Measurements from ENCODE around the gene NFAT5. TPM values are rescaled to one million over a fixed set of nuclear protein-coding genes. Genes with fewer than 3 reads are reported as not detected.

Gene NFAT5
- polyA plus RNA-seq, 3 donors, result 2.4 to 6.9 (median 2.5) TPM

GRCh38 chr16:69537706-69538080, 28.1 kb upstream of the NFAT5 start:
- H3K27ac ChIP-seq (ENCODE audit: low read depth in 1 of 2, low read length in 2 of 2), result no peak overlapping the region
- peaks cover 5 to 12% of the 10 kb centered on the region in 2 donors for H3K27me3 ChIP-seq (ENCODE audit: control insufficient read depth in 2 of 2, insufficient read depth in 2 of 2, low read length in 2 of 2)
- no peak overlapping the region for H2AFZ ChIP-seq (ENCODE audit: insufficient read depth, low read depth, low read length, poor library complexity, severe bottlenecking)
- no peaks in the 10 kb centered on the region for H3K79me2 ChIP-seq (ENCODE audit: insufficient read depth, low read length)
- peaks cover 35% of the 10 kb centered on the region for H3K4me1 Mint-ChIP-seq
- H3K9me3 ChIP-seq (replicated peaks in 1 of 2; ENCODE audit: control insufficient read depth in 1 of 2, insufficient read depth in 1 of 2, low read length in 2 of 2), result no peaks in the 10 kb centered on the region
- peaks cover 0 to 7% (median 2%) of the 10 kb centered on the region in 7 donors for H3K9me3 Mint-ChIP-seq
- DNase-seq, result no peak
- no peaks in the 10 kb centered on the region for H3K36me3 ChIP-seq (replicated peaks in 1 of 2; ENCODE audit: control insufficient read depth in 1 of 2, insufficient read depth in 2 of 2, low read length in 2 of 2)
- H3K4me1 ChIP-seq (ENCODE audit: control insufficient read depth in 1 of 2, insufficient read depth in 2 of 2, low read length in 2 of 2), result peaks cover 44 to 47% of the 10 kb centered on the region in 2 donors
- no peak overlapping the region for H3K9ac ChIP-seq (ENCODE audit: insufficient read depth, low read length, poor library complexity, severe bottlenecking)
- no peak overlapping the region for H3K4me2 ChIP-seq (replicated peaks; ENCODE audit: extremely low read depth, low read length, poor library complexity, severe bottlenecking)
- peaks cover 0 to 1% of the 10 kb centered on the region in 2 donors for H3K36me3 Mint-ChIP-seq
- H3K27ac Mint-ChIP-seq, result peak overlapping the region in 2 of 7 donors; percentile 32 to 66
- WGBS (ENCODE audit: insufficient coverage), result no CpG with 5 or more reads among the region's 2 CpGs
- no peak overlapping the region for H3K4me3 ChIP-seq (replicated peaks in 1 of 3; ENCODE audit: low read depth in 2 of 3, low read length in 3 of 3)
- H4K20me1 ChIP-seq (ENCODE audit: insufficient read depth, low read length), result no peaks in the 10 kb centered on the region
- TF ChIP-seq CTCF (IDR thresholded peaks at IDR 0.05), result no peak
- intact Hi-C loops (cut with micrococcal nuclease), result no loop called here
- H3K4me3 Mint-ChIP-seq, result no peak overlapping the region
- H3K27me3 Mint-ChIP-seq (ENCODE audit: low read depth in 3 of 3), result peaks cover 17 to 22% (median 18%) of the 10 kb centered on the region in 3 donors

- Mint-ChIP-seq H3K4me1 (peaks cover 38% of the 10 kb centered on the region), H3K4me3 (no peak overlapping the region), H3K9me3 (peaks cover 0 to 5% (median 2%) of the 10 kb centered on the region in 7 donors), H3K36me3 (peaks cover 0 to 1% of the 10 kb centered on the region in 2 donors), H3K27ac (peak overlapping the region in 6 of 7 donors; percentile 91 to 96 (median 94)), H3K27me3 (ENCODE audit: low read depth in 3 of 3) (peaks cover 9 to 15% (median 11%) of the 10 kb centered on the region in 3 donors)
- Histone ChIP-seq H2AFZ (ENCODE audit: insufficient read depth, low read depth, low read length, poor library complexity, severe bottlenecking) (no peak overlapping the region), H3K79me2 (ENCODE audit: insufficient read depth, low read length) (no peaks in the 10 kb centered on the region), H3K36me3 (replicated peaks in 1 of 2; ENCODE audit: control insufficient read depth in 1 of 2, insufficient read depth in 2 of 2, low read length in 2 of 2) (no peaks in the 10 kb centered on the region), H3K27ac (ENCODE audit: low read depth in 1 of 2, low read length in 2 of 2) (peak overlapping the region in 1 of 2 donors; percentile 73), H3K4me3 (replicated peaks in 1 of 3; ENCODE audit: low read depth in 2 of 3, low read length in 3 of 3) (no peak overlapping the region), H3K27me3 (ENCODE audit: control insufficient read depth in 2 of 2, insufficient read depth in 2 of 2, low read length in 2 of 2) (peaks cover 3 to 6% of the 10 kb centered on the region in 2 donors), H4K20me1 (ENCODE audit: insufficient read depth, low read length) (no peaks in the 10 kb centered on the region), H3K9me3 (replicated peaks in 1 of 2; ENCODE audit: control insufficient read depth in 1 of 2, insufficient read depth in 1 of 2, low read length in 2 of 2) (no peaks in the 10 kb centered on the region), H3K4me1 (ENCODE audit: control insufficient read depth in 1 of 2, insufficient read depth in 2 of 2, low read length in 2 of 2) (peaks cover 44 to 47% of the 10 kb centered on the region in 2 donors), H3K9ac (ENCODE audit: insufficient read depth, low read length, poor library complexity, severe bottlenecking) (no peak overlapping the region), H3K4me2 (replicated peaks; ENCODE audit: extremely low read depth, low read length, poor library complexity, severe bottlenecking) (no peak overlapping the region)
- DNase-seq, result peak in 1 of 3 donors; percentile 36
- no peak for TF ChIP-seq CTCF (IDR thresholded peaks at IDR 0.05)
- no CpG with 5 or more reads among the region's 1 CpG for WGBS (ENCODE audit: insufficient coverage)
- intact Hi-C loops (cut with micrococcal nuclease), result no loop called here
Measured at GRCh38 chr16:69538808-69539207, 27.0 kb upstream of the NFAT5 start.

Measured in CD14-positive monocyte (primary cell).